ENCODE measurements around the gene TBCE. TPM values are rescaled to one million over a fixed set of nuclear protein-coding genes. Genes with fewer than 3 reads are reported as not detected.

Gene TBCE
- total and polyA plus RNA-seq, 2 experiments from 2014 or later = 23.3 to 35.3 TPM

DNA sequence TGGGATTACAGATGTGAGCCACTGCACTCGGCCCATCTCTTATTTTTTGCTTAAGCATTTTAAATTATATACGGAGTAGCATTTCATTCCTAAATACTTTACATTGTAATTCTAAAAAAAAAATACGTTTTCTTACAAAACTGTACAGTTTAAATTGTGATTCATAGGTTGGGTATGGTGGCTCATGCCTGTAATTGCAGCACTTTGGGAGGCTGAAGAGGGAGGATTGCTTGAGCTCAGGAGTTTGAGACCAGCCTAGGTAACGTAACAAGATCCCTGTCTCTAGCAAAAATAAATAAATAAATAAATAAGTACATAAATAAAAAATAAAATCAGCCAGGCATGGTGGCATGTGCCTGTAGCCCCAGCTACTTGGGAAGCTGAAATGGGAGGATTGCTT lies 24.6 kb downstream of the TBCE start:
- no peak for TF ChIP-seq EZH2 (IDR thresholded peaks at IDR 0.05; ENCODE audit: insufficient read depth, poor library complexity, severe bottlenecking)
- TF ChIP-seq EZH2phosphoT487 (IDR thresholded peaks at IDR 0.05; ENCODE audit: insufficient read depth, low read depth) = no peak
- WGBS, 2 experiments (ENCODE audit: low coverage in 1 of 2, low lambda C conversion rate in 2 of 2, missing lambda C conversion rate in 2 of 2) = 93 to 94% methylated on average over 4 of the region's 4 CpGs
- H3K9me2 ChIP-seq (ENCODE audit: insufficient read depth) = no peaks in the 10 kb centered on the region
- H3K9me3 ChIP-seq (ENCODE audit: low read depth) = no peaks in the 10 kb centered on the region
- H3K79me2 ChIP-seq (ENCODE audit: insufficient read depth) = peaks cover 94% of the 10 kb centered on the region
- H3K36me3 ChIP-seq (ENCODE audit: low read depth) = no peaks in the 10 kb centered on the region; the same call in 1 of the 2 replicates
- H3K4me1 ChIP-seq (ENCODE audit: insufficient read depth) = no peaks in the 10 kb centered on the region
- H4K20me1 ChIP-seq (ENCODE audit: insufficient read depth) = no peaks in the 10 kb centered on the region
- H2AFZ ChIP-seq = no peak overlapping the region
- no peak overlapping the region for H3K4me2 ChIP-seq (ENCODE audit: unreplicated experiment)
- no peak for DNase-seq
- H3F3A ChIP-seq (ENCODE audit: insufficient read depth) = 0 out of 2 replicates have a peak, but pooled peaks cover 5% of the 10 kb centered on the region
- H3K4me3 ChIP-seq = no peak overlapping the region
- H3K9ac ChIP-seq = no peak overlapping the region
- H3K27ac ChIP-seq = no peak overlapping the region
- no peaks in the 10 kb centered on the region for H3K27me3 ChIP-seq (replicated peaks; ENCODE audit: insufficient read depth)
- in situ Hi-C loops (cut with MboI) = no loop called here

DNA sequence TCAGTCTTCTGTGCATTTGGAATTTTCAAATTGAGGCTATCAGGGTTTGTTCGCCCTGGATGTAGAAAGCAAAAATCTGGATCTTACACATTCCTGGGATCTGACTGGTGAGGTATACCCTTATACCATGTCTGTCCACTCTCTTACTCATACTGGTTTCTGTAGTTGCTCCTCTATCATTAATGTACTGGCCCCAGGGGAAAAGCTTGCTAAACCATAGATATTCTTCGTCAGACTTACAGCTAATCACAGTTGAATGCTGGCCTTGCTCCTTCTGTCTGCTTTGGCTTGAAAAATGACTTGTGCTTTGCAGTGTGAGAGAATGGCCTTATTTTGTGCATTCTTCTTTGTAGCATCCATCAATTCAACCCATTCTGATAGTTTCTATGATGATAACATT lies 30.5 kb downstream of the TBCE start:
- 3 to 9% methylated on average over 2 of the region's 2 CpGs for WGBS, 2 experiments (ENCODE audit: low coverage in 1 of 2, low lambda C conversion rate in 2 of 2, missing lambda C conversion rate in 2 of 2)
- Histone ChIP-seq H3K4me3 (peak overlapping the region; percentile 50), H3K9ac (no peak overlapping the region), H3K4me1 (ENCODE audit: insufficient read depth) (peaks cover 33% of the 10 kb centered on the region), H3K79me2 (ENCODE audit: insufficient read depth) (peaks cover 90% of the 10 kb centered on the region), H2AFZ (no peak overlapping the region), H3K4me2 (ENCODE audit: unreplicated experiment) (peak overlapping the region; percentile 58), H4K20me1 (ENCODE audit: insufficient read depth) (no peaks in the 10 kb centered on the region), H3K9me3 (ENCODE audit: low read depth) (no peaks in the 10 kb centered on the region), H3K9me2 (ENCODE audit: insufficient read depth) (no peaks in the 10 kb centered on the region), H3F3A (ENCODE audit: insufficient read depth) (peaks cover 33% of the 10 kb centered on the region), H3K27me3 (replicated peaks; ENCODE audit: insufficient read depth) (no peaks in the 10 kb centered on the region), H3K27ac (peak overlapping the region; percentile 65), H3K36me3 (ENCODE audit: low read depth) (no peaks in the 10 kb centered on the region)
- peak; percentile 99 for DNase-seq
- in situ Hi-C loops (cut with MboI) = no loop called here
- TF ChIP-seq EZH2 (IDR thresholded peaks at IDR 0.05; ENCODE audit: insufficient read depth, poor library complexity, severe bottlenecking) (no peak), EZH2phosphoT487 (IDR thresholded peaks at IDR 0.05; ENCODE audit: insufficient read depth, low read depth) (0 out of 2 replicates have a peak, but pooled peaks have one; percentile 35)

DNA sequence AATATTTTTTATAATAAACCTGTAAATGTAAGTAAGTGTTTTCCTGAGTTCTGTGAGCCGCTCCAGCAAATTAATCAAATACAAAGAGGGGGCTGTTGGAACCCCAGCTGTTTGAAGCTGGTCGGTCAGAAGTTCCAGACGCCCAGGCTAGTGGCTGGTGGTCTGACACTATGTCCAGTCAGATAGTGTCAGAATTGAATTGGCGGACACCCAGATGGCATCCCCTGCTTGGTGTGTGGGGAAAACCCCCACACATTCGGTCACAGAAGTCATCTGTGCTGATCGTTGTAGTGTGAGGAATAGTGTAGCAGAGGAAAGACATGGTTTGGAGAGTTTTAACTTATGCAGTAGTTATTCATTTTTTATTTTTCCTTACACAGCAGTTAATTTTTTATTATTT lies 32.4 kb downstream of the TBCE start:
- Histone ChIP-seq H3F3A (ENCODE audit: insufficient read depth) (peaks cover 31% of the 10 kb centered on the region), H3K9me3 (ENCODE audit: low read depth) (no peaks in the 10 kb centered on the region), H3K4me3 (no peak overlapping the region), H3K9ac (no peak overlapping the region), H3K9me2 (ENCODE audit: insufficient read depth) (no peaks in the 10 kb centered on the region), H3K4me2 (ENCODE audit: unreplicated experiment) (no peak overlapping the region), H2AFZ (no peak overlapping the region), H3K27me3 (replicated peaks; ENCODE audit: insufficient read depth) (no peaks in the 10 kb centered on the region), H3K36me3 (ENCODE audit: low read depth) (no peaks in the 10 kb centered on the region), H3K79me2 (ENCODE audit: insufficient read depth) (peaks cover 91% of the 10 kb centered on the region), H3K4me1 (ENCODE audit: insufficient read depth) (peaks cover 33% of the 10 kb centered on the region), H3K27ac (no peak overlapping the region), H4K20me1 (ENCODE audit: insufficient read depth) (no peaks in the 10 kb centered on the region)
- WGBS, 2 experiments (ENCODE audit: low coverage in 1 of 2, low lambda C conversion rate in 2 of 2, missing lambda C conversion rate in 2 of 2) = 67 to 68% methylated on average over 6 of the region's 6 CpGs
- no peak for DNase-seq
- in situ Hi-C loops (cut with MboI) = no loop called here
- TF ChIP-seq EZH2phosphoT487 (IDR thresholded peaks at IDR 0.05; ENCODE audit: insufficient read depth, low read depth) = no peak
- no peak for TF ChIP-seq EZH2 (IDR thresholded peaks at IDR 0.05; ENCODE audit: insufficient read depth, poor library complexity, severe bottlenecking)

DNA sequence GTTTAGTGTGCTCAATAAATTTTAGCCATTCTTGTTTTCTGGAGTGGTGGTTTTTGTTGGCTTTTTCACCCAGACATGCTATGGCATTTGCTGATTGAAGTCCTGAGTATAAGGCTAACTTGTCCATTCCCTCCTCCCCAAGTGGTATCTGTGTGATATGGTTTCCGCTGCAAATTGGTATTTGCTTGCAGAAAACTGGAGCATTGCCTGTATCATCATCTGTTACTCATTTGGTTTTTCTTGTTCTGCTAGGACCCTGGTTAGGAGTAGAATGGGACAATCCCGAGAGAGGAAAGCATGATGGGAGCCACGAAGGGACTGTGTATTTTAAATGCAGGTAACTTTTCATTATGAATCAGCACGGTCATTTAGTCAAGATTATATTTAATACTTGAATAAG lies 34.0 kb downstream of the TBCE start:
- WGBS, 2 experiments (ENCODE audit: low coverage in 1 of 2, low lambda C conversion rate in 2 of 2, missing lambda C conversion rate in 2 of 2) = 56 to 60% methylated on average over 4 of the region's 4 CpGs
- in situ Hi-C loops (cut with MboI) = no loop called here
- Histone ChIP-seq H3K27ac (no peak overlapping the region), H3F3A (ENCODE audit: insufficient read depth) (peaks cover 31% of the 10 kb centered on the region), H3K9me3 (ENCODE audit: low read depth) (no peaks in the 10 kb centered on the region), H3K36me3 (ENCODE audit: low read depth) (no peaks in the 10 kb centered on the region), H4K20me1 (ENCODE audit: insufficient read depth) (no peaks in the 10 kb centered on the region), H3K4me1 (ENCODE audit: insufficient read depth) (peaks cover 33% of the 10 kb centered on the region), H3K27me3 (replicated peaks; ENCODE audit: insufficient read depth) (no peaks in the 10 kb centered on the region), H3K4me3 (no peak overlapping the region), H3K79me2 (ENCODE audit: insufficient read depth) (peaks cover 90% of the 10 kb centered on the region), H3K4me2 (ENCODE audit: unreplicated experiment) (no peak overlapping the region), H3K9me2 (ENCODE audit: insufficient read depth) (no peaks in the 10 kb centered on the region), H3K9ac (no peak overlapping the region), H2AFZ (no peak overlapping the region)
- no peak for TF ChIP-seq EZH2phosphoT487 (IDR thresholded peaks at IDR 0.05; ENCODE audit: insufficient read depth, low read depth)
- no peak for TF ChIP-seq EZH2 (IDR thresholded peaks at IDR 0.05; ENCODE audit: insufficient read depth, poor library complexity, severe bottlenecking)
- peak; percentile 38 for DNase-seq
